H1 (cell line): ENCODE results near the gene VSTM2L. TPM values are rescaled to one million over a fixed set of nuclear protein-coding genes. Genes with fewer than 3 reads are reported as not detected.

Experiments
- ATF2 ChIP-seq: IDR thresholded peaks from 2 replicates; pipeline ENCODE4 v1.6.1; 2012; ENCODE audit warnings: low read length, inconsistent platforms
- CBX5 ChIP-seq: fragments of 300-800, 300-1000 bp; sonication (generic); IDR thresholded peaks from 2 replicates; pipeline ENCODE4 v1.7.1; 2016; ENCODE audit warnings: antibody characterized with exemption, low read length, low read depth
- FOSL1 ChIP-seq: IDR thresholded peaks from 2 replicates; pipeline ENCODE4 v1.6.1; 2011; ENCODE audit warnings: mild to moderate bottlenecking, low read depth, low read length, moderate library complexity; ENCODE audit not compliant: insufficient read depth
- HDAC2 ChIP-seq, 2 experiments: fragments of 300-600 bp in 1 of 2; sonication (generic) in 1 of 2; IDR thresholded peaks; 2 replicates each; pipeline ENCODE4 v1.6.1; 2011 to 2012; ENCODE audit warnings: low read depth in 2 of 2, low read length in 2 of 2, mild to moderate bottlenecking in 2 of 2, moderate library complexity in 2 of 2, borderline replicate concordance in 1 of 2, inconsistent platforms in 1 of 2
- polyA plus RNA-seq, 7 experiments: library from polyadenylated mRNA; depleted of rRNA in 3 of 7; stranded (reverse) in 5 of 7; unstranded in 2 of 7; fragments of >200 nt in 5 of 7; fragments of 200-250 nt in 2 of 7; gene quantifications; 1 replicate in 5 of 7; 2 replicates in 1 of 7; 4 replicates in 1 of 7; pipeline versions ENCODE4 v1.2.1 to v1.2.3, GENCODE V29; 2011 to 2013; ENCODE audit warnings: missing spikeins in 2 of 7, mixed read lengths in 2 of 7
- total RNA-seq: library from RNA; stranded (reverse); fragmentation: NEBNext Ultra II Directional; extraction: Animal tissue kit (Norgen Biotek cat#: 25700); gene quantifications from 2 replicates; pipeline ENCODE4 v1.2.1, GENCODE V29; 2021

The VSTM2L gene
- total and polyA plus RNA-seq, 2 of the 8 experiments (the other 6 are each of a cell fraction or from before 2014, with no cell fraction given), result 1.3 to 3.2 TPM

- TF ChIP-seq HDAC2 (IDR thresholded peaks at IDR 0.05; ENCODE audit: borderline replicate concordance in 1 of 2, low read depth in 2 of 2, low read length in 2 of 2) (no peak), ATF2 (no peak), FOSL1 (no peak), CBX5 (no peak)
These were observed 35.3 kb downstream of the VSTM2L start (continued) for GRCh38 chr20:37938181-37938750.
